NCI-H2227 (cell line): ENCODE measurements around the gene TSTD2.
"Not testable (repeated sequence)": the region's sequence is repeated elsewhere in the genome, so short reads cannot be mapped to it uniquely, and the experiment has no call there.

Source experiments
- DNase-seq: peaks from one replicate; lab custom pipeline; 2025; ENCODE audit not compliant: unreplicated experiment; lab: John Stamatoyannopoulos, UW

Gene TSTD2

GRCh38 chr9:97632248-97632984 is 752 bp downstream of the TSTD2 start:
- peak; percentile 76 for DNase-seq

- no peak for DNase-seq
Measured at GRCh38 chr9:97630591-97630990, 2.6 kb downstream of the TSTD2 start.

GRCh38 chr9:97629156-97629555 is 4.0 kb downstream of the TSTD2 start:
- DNase-seq = no peak

GRCh38 chr9:97628668-97629067 is 4.5 kb downstream of the TSTD2 start:
- no peak for DNase-seq

GRCh38 chr9:97627624-97628023 is 5.5 kb downstream of the TSTD2 start:
- DNase-seq = no peak

- DNase-seq = no peak
Measured at GRCh38 chr9:97625620-97626019, 7.5 kb downstream of the TSTD2 start.

GRCh38 chr9:97623946-97624345 is 9.2 kb downstream of the TSTD2 start:
- DNase-seq = no peak

- DNase-seq = not testable (repeated sequence)
Measured at GRCh38 chr9:97622483-97622882, 10.7 kb downstream of the TSTD2 start.

- not testable (repeated sequence) for DNase-seq
Measured at GRCh38 chr9:97620063-97620462, 13.1 kb downstream of the TSTD2 start.

- DNase-seq = no peak
Measured at GRCh38 chr9:97617939-97618416, 15.2 kb downstream of the TSTD2 start.

GRCh38 chr9:97615439-97616072 is 17.6 kb downstream of the TSTD2 start:
- peak; percentile 67 for DNase-seq

- DNase-seq = no peak
Measured at GRCh38 chr9:97604901-97605645, 28.1 kb downstream of the TSTD2 start.

- no peak for DNase-seq
Measured at GRCh38 chr9:97602430-97602829, 30.7 kb downstream of the TSTD2 start.

GRCh38 chr9:97601228-97601898 is 31.8 kb downstream of the TSTD2 start:
- no peak for DNase-seq

- no peak for DNase-seq
Measured at GRCh38 chr9:97600531-97601227, 32.5 kb downstream of the TSTD2 start.

- DNase-seq = no peak
Measured at GRCh38 chr9:97599314-97599846, 33.8 kb downstream of the TSTD2 start.

- peak; percentile 80 for DNase-seq
Measured at GRCh38 chr9:97598461-97599288, 34.5 kb downstream of the TSTD2 start.

- DNase-seq = no peak
Measured at GRCh38 chr9:97596906-97597305, 36.3 kb downstream of the TSTD2 start.

- no peak for DNase-seq
Measured at GRCh38 chr9:97594381-97594921, 38.7 kb downstream of the TSTD2 start.
